Measurements from ENCODE around the gene WDR43. TPM values are rescaled to one million over a fixed set of nuclear protein-coding genes. Genes with fewer than 3 reads are reported as not detected.

Gene WDR43
- total and polyA plus RNA-seq, 12 donors = 7.2 to 69.8 (median 31.2) TPM

GRCh38 chr2:28994074-28994473, 99.6 kb downstream of the WDR43 start:
- H3K27me3 ChIP-seq = no peaks in the 10 kb centered on the region
- no peak for TF ChIP-seq CTCF (IDR thresholded peaks at IDR 0.05)
- TF ChIP-seq POLR2A (IDR thresholded peaks at IDR 0.05) = no peak
- no peaks in the 10 kb centered on the region for H3K4me1 ChIP-seq (replicated peaks in 1 of 2)
- WGBS, 4 donors = 90 to 95% (median 93%) methylated on average over 8 to 10 of the region's 10 CpGs
- intact Hi-C loops (cut with DNase I) = no loop called here
- DNase-seq = no peak
- no peak overlapping the region for H3K4me3 ChIP-seq
- no peaks in the 10 kb centered on the region for H3K36me3 ChIP-seq (replicated peaks in 1 of 2)
- no peak overlapping the region for H3K27ac ChIP-seq
- H3K9me3 ChIP-seq (replicated peaks in 1 of 3) = no peaks in the 10 kb centered on the region

- intact Hi-C loops (cut with DNase I) = no loop called here
- Histone ChIP-seq H3K27ac (no peak overlapping the region), H3K4me1 (replicated peaks in 1 of 2) (no peaks in the 10 kb centered on the region), H3K4me3 (no peak overlapping the region), H3K9me3 (replicated peaks in 1 of 3) (no peaks in the 10 kb centered on the region), H3K27me3 (no peaks in the 10 kb centered on the region), H3K36me3 (replicated peaks in 1 of 2) (no peaks in the 10 kb centered on the region)
- no peak for DNase-seq
- no peak for TF ChIP-seq POLR2A (IDR thresholded peaks at IDR 0.05)
- no peak for TF ChIP-seq CTCF (IDR thresholded peaks at IDR 0.05)
- 76 to 100% (median 83%) methylated on average over 1 to 7 of the region's 7 CpGs for WGBS, 4 donors
Observed at GRCh38 chr2:28994679-28995078, 100.2 kb downstream of the WDR43 start.

GRCh38 chr2:28995765-28996750, 101.6 kb downstream of the WDR43 start:
- 76 to 89% (median 80%) methylated on average over 6 of the region's 6 CpGs for WGBS, 4 donors
- TF ChIP-seq CTCF (IDR thresholded peaks at IDR 0.05) = no peak
- TF ChIP-seq POLR2A (IDR thresholded peaks at IDR 0.05) = no peak
- intact Hi-C loops (cut with DNase I) = no loop called here
- H3K27ac ChIP-seq = no peak overlapping the region
- H3K27me3 ChIP-seq = no peaks in the 10 kb centered on the region
- no peak for DNase-seq
- H3K36me3 ChIP-seq (replicated peaks in 1 of 2) = no peaks in the 10 kb centered on the region
- no peak overlapping the region for H3K4me3 ChIP-seq
- H3K4me1 ChIP-seq (replicated peaks in 1 of 2) = no peaks in the 10 kb centered on the region
- H3K9me3 ChIP-seq (replicated peaks in 1 of 3) = no peaks in the 10 kb centered on the region

GRCh38 chr2:28997237-28997846, 102.9 kb downstream of the WDR43 start:
- H3K36me3 ChIP-seq (replicated peaks in 1 of 2) = no peaks in the 10 kb centered on the region
- 54 to 64% (median 63%) methylated on average over 12 of the region's 12 CpGs for WGBS, 4 donors
- peak overlapping the region in 1 of 5 donors; percentile 43 for H3K27ac ChIP-seq
- intact Hi-C loops (cut with DNase I) = no loop called here
- no peaks in the 10 kb centered on the region for H3K9me3 ChIP-seq (replicated peaks in 1 of 3)
- TF ChIP-seq POLR2A (IDR thresholded peaks at IDR 0.05) (no peak), CTCF (IDR thresholded peaks at IDR 0.05) (no peak)
- DNase-seq = peak in 4 of 7 donors; percentile 32 to 70 (median 54)
- H3K4me3 ChIP-seq = no peak overlapping the region
- no peaks in the 10 kb centered on the region for H3K4me1 ChIP-seq (replicated peaks in 1 of 2)
- no peaks in the 10 kb centered on the region for H3K27me3 ChIP-seq

Data from adrenal gland (tissue), 12 donors.